HG02973 (cell line): ENCODE measurements around the gene MROH8.

Experiments
- ATAC-seq: cut with Tn5 transposase; IDR thresholded peaks from one replicate; pipeline ENCODE4 v1.9.1; 2021; ENCODE audit warnings: moderate library complexity; ENCODE audit not compliant: unreplicated experiment

The MROH8 gene

GRCh38 chr20:37200376-37200775 is 21.0 kb upstream of the MROH8 start:
- ATAC-seq: no peak

GRCh38 chr20:37198932-37199660 is 19.7 kb upstream of the MROH8 start:
- ATAC-seq: no peak

GRCh38 chr20:37194621-37195417 is 15.5 kb upstream of the MROH8 start:
- no peak for ATAC-seq

- ATAC-seq: no peak
These were observed 14.5 kb upstream of the MROH8 start for GRCh38 chr20:37193821-37194220.

GRCh38 chr20:37193226-37193625 is 13.9 kb upstream of the MROH8 start:
- no peak for ATAC-seq

- ATAC-seq: no peak
These were observed 12.9 kb upstream of the MROH8 start for GRCh38 chr20:37192137-37192854.

GRCh38 chr20:37190354-37191112 is 11.2 kb upstream of the MROH8 start:
- ATAC-seq: no peak

- no peak for ATAC-seq
These were observed 10.2 kb upstream of the MROH8 start for GRCh38 chr20:37189416-37190016.

GRCh38 chr20:37188787-37189186 is 9.4 kb upstream of the MROH8 start:
- no peak for ATAC-seq

GRCh38 chr20:37185686-37186085 is 6.3 kb upstream of the MROH8 start:
- no peak for ATAC-seq

- no peak for ATAC-seq
These were observed 556 bp upstream of the MROH8 start for GRCh38 chr20:37179683-37180524.

- no peak for ATAC-seq
These were observed 6.5 kb downstream of the MROH8 start for GRCh38 chr20:37172836-37173235.

- ATAC-seq: no peak
These were observed 12.5 kb downstream of the MROH8 start for GRCh38 chr20:37166867-37167266.

- ATAC-seq: no peak
These were observed 14.3 kb downstream of the MROH8 start for GRCh38 chr20:37165031-37165430.

- ATAC-seq: no peak
These were observed 15.4 kb downstream of the MROH8 start for GRCh38 chr20:37163832-37164554.

- ATAC-seq: no peak
These were observed 16.7 kb downstream of the MROH8 start for GRCh38 chr20:37162646-37163045.

- ATAC-seq: no peak
These were observed 17.4 kb downstream of the MROH8 start for GRCh38 chr20:37161830-37162549.

- no peak for ATAC-seq
These were observed 18.7 kb downstream of the MROH8 start for GRCh38 chr20:37160683-37161082.
